ENCODE measurements around the gene GRIA2. TPM values are rescaled to one million over a fixed set of nuclear protein-coding genes. Genes with fewer than 3 reads are reported as not detected.
A peak's percentile ranks its signal among the peaks of the same experiment; 100 is the strongest.
"Not testable (repeated sequence)": the region's sequence is repeated elsewhere in the genome, so short reads cannot be mapped to it uniquely, and the experiment has no call there.

GRIA2 gene
- 0.17 TPM in 1 of 2 replicates, not detected in the other for total RNA-seq (2014; rRNA removed; shearing (Covaris generic))

DNA sequence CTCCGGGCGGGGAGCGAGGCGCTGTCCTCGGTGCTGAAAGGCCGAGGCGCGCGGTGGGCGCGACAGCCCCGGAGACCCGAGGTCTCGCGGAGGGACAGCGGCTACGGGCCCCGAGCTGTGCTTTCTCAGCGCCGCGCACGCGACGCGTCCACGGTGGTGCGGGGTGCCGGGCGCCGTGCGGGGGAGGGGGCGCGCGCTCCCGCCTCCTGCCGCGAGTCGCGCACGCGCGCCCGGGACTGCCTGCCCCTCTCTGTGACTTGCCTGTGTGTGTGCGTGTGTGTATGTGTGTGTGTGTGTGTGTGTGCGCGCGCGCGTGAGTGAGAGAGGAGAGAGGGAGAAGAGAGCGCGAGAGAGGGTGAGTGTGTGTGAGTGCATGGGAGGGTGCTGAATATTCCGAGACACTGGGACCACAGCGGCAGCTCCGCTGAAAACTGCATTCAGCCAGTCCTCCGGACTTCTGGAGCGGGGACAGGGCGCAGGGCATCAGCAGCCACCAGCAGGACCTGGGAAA lies at the start of gene GRIA2:
TSS of gene GRIA2 (plus strand) at position 358 of the 511 bp plus-strand sequence. CDS start 315 bp downstream, outside the sequence.
- DNase-seq (ENCODE audit: low read depth) = peak; percentile 60

DNA sequence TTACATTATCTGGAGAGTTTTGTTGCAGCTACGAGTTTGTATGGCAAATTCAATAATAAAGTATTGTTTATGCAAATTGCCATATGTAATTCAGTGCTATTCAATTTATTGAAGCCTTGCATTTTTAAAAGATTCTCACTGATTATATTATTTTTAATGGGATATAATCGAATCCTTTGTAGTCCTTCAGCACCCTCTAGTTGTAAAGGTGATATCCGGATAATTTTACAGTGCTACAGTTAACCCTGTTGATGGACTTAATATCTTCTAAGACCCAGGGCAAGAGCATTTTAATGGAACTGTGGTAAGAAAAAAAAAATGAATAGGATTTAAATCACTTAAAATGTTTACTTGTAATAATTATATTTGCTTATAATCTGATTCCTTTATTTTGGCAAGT lies 48.5 kb upstream of the GRIA2 start:
- no peak for DNase-seq (ENCODE audit: low read depth)

DNA sequence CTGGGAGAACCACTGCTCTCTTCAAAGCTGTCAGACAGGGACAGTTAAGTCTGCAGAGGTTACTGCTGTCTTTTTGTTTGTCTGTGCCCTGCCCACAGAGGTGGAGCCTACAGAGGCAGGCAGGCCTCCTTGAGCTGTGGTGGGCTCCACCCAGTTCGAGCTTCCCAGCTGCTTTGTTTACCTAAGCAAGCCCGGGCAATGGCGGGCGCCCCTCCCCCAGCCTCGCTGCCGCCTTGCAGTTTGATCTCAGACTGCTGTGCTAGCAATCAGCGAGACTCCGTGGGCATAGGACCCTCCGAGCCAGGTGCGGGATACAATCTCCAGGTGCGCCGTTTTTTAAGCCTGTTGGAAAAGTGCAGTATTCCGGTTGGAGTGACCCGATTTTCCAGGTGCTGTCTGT lies 40.3 kb upstream of the GRIA2 start:
- DNase-seq (ENCODE audit: low read depth) = not testable (repeated sequence)

DNA sequence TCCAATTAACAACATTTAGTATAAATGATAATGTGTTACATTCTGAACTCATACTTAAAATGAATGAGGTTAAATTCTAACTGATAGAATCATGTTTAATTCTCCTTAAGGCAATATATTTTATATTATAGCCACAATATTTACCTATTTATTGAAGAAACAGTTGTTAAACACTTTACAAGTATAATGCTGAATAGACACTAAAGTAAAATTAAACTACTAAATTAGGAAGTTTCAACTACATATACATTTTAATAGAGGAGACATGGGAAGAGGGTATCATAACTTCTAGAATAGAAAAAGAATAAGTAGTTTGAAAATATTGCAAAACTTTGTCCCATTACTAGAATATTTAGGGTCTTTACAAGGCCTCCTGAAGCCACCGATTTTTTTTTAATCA lies 36.2 kb upstream of the GRIA2 start:
- DNase-seq (ENCODE audit: low read depth) = no peak

DNA sequence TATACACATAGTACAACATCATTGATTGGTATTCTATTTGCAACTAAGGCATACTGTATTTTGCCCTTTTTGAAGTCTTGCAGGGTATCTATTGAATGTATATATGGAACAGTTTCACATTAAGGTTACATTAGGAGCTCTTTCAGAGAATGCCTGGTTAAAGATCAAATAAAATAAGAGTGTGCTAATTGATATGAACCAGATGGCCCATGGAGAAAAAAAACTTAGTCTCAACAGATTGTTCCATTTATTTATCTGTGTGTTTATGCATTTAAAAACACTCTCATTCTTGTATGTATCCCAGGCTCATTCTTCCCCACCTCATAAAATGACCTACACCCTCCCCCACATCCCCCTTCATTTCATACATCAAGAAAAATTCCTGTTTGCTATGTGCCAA lies 35.2 kb upstream of the GRIA2 start:
- DNase-seq (ENCODE audit: low read depth) = no peak

DNA sequence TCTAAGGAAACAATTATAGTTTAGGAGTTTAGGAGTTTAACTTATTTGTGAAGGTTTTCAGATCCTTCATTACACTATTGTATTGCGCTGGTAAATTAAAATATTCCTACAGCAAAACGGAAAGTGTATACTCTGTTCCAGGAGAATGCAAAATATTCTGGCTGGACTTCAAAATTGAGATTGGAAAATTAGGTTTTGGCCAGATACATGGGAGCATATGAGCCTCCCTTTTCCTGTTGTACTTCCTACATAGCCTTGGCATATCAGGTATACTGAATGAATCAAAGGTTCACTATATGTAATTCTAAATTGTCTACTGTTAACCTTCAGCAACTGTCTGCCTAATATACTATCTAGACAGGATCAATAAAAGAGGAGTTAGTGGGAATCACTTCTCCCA lies 25.2 kb upstream of the GRIA2 start:
- DNase-seq (ENCODE audit: low read depth) = no peak

DNA sequence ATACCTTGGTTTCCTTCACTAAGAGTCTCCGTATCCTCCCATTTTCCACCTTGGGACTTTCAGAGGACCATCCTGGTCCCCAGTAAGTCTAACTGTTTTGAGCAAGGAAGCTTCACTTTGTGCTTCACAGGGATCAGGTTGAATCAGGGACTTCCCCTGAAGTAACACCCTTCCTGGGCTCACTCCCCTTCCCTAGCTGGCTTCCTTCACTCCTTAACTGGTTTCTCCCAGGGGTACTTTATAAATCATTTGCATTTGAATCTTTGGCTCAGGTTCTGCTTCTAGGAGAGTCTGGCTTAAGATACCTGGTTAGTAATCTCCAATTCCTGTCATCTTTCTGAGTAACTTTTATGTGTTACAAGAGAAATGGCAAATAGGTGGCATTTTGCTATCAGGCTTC lies 24.5 kb upstream of the GRIA2 start:
- DNase-seq (ENCODE audit: low read depth) = no peak

DNA sequence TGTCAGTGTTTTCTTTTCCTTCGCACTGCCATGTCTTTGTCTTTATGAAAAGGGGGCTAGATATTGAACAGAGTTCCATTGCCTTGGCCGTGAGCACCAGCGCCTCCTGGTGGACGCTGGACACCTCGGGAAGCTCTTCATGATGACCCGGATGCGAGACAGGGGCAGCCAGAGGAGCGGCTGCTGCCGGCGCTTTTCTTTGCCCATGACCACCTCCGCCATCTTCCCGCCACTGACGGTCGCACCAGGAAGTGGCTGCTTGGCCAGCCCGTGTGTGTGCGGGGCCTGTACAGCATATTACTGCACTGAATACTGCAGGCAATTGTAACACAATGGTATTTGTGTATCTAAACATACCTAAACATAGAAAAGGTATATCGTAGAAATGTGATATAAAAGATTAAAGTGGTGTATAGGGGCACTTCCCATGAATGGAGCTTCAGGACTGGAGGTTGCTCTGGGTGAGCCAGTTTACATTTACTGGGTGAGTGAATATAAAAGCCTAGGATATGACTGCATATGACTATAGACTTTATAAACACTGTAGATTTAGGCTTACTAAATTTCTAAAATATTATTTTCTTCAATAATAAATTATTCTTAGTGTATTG lies 15.8 kb upstream of the GRIA2 start:
- DNase-seq (ENCODE audit: low read depth) = peak; percentile 21

DNA sequence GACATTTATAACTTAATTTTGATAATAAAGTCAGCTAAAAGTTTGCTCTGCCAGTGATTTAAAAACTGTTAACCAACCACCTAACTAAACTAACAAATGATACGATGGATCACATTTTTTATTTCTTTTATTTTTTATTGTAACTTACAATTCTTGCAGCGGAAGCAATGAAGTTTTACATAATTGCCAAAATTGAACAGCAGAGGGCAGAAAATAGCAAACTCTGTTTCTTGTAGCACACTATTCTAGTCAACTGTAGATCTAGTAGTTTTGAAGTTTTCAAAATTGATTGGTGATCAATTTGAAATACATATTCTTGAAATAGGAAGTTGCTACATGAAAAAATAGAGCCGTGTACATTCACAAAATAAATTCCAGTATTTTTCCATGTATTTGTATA lies 2.8 kb upstream of the GRIA2 start:
- no peak for DNase-seq (ENCODE audit: low read depth)

DNA sequence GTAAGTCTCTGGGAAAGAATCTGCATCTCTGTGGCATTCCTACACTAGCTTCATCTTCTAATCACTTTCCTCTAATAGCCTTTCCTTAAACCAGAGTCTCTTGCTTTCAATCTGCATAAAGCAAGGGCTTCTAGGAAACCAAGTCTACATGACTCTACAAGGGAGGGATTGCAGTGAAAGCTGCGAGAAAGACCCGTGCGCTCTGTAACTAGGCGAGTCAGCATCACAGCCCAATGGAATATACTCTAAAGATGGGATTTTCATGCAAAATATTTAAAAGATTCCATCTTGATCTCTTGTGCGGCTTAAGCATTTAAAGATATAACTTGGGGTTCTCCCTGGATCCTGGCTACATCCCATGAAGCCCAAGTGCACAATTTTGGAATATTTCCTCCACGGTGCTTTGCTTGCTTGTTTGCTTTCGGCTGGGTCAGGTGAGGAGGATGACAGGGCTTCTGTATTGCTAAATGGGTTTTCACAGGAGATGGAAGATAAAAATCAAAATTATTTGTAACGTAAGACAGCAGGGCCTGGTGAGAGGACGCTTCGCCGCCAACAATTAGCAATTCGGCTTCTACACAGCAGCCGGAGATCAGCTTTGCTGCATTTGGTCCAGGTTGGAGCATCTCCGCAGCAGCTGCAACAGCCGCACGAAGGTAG lies 687 bp upstream of the GRIA2 start:
- DNase-seq (ENCODE audit: low read depth) = no peak

DNA sequence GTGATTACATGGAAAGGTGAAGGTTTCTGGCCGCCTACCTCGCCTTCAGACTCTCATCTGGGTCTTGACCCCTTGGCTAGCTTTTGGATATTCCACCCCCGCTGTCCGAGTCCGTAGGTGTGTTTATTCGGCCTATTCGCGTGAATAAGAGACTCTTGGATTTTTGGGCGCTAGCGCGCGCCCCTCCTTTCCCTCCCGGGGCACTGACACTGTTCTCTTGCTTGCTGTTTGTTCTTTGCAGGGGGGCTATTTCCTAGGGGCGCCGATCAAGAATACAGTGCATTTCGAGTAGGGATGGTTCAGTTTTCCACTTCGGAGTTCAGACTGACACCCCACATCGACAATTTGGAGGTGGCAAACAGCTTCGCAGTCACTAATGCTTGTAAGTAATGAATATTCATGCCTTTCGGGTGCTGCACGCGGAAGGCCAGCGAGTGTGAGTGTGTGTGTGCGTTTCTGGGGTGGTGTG lies 932 bp downstream of the GRIA2 start:
- no peak for DNase-seq (ENCODE audit: low read depth)

DNA sequence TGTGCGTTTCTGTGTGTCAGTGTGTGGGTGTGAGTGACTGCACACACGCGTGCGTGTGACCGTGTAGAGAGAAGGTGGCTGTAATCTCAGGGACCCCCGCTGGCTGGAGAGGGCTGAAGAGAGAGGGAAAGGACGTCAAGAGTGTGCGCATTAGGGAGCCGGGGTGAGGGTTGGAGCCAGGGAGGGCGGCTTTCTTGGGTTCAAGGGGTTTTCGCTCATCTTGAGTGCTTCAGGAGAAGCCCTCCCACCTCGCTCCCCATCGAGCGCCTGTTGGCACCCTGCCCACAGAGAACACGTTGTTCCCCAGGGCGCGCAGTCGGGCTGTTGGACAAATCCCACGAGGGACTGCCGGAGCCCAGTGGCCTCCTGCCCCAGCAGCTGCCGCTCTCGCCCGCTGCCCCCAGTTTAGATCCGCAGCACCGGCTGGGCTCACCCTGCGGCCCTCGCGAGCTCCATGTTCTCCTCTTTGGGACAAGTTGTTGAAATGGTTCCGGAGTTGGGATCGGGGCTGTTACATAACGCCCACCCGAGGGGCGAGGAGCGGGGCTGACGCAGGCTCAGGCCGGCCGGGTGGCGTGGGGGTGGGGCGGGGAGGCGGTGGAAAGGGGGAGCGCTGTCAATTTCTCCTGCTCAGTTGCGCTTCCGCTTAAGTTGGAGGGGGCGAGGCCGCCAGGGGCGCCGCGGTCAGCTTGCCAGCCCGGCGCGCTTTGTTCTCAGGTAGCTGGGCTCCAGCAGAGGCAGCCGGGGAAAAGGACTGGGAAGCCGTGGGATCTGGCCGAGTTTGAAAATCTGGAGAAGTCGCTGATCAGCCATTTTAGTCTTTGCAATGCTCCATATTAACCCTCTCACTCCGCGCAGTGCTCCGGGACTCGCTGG lies 1.6 kb downstream of the GRIA2 start:
- peak; percentile 49 for DNase-seq (ENCODE audit: low read depth)

DNA sequence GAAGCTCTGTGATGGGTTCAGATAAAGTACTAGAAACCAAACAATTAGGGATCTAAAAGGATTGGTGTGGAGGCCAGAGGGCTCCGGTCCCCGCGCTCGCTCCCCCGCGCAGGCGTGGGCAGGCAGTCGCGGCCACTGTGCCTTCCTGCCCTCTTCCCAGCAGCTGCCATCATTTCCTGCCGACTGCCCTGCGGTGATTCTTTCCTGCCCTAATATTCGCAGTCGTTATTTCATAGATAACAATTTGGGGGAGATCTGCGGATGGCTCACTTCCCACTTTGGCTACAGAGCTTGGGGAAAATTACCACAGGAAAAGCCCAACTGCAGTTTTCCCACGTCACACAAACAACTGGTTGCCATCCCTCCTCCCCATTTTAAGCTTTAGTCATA lies 2.2 kb downstream of the GRIA2 start:
- DNase-seq (ENCODE audit: low read depth) = peak; percentile 8

DNA sequence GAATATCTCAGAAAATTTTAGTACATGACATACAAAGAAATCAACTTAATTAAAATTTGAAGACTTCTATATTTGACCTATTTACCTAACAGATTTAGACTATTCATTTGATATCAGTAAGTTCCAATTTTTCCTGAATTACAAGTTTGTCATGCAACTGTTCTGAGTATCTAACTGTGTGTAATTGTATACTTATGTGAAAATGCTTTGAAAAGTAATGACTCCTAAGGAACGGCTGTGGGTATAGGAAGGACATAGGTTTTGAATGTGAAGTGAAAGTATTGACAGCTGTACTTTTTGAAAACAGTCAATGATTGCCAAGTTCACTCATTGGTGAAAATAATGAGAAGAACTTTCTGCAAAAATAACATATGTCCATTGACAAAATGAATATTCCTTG lies 2.9 kb downstream of the GRIA2 start:
- DNase-seq (ENCODE audit: low read depth) = no peak

DNA sequence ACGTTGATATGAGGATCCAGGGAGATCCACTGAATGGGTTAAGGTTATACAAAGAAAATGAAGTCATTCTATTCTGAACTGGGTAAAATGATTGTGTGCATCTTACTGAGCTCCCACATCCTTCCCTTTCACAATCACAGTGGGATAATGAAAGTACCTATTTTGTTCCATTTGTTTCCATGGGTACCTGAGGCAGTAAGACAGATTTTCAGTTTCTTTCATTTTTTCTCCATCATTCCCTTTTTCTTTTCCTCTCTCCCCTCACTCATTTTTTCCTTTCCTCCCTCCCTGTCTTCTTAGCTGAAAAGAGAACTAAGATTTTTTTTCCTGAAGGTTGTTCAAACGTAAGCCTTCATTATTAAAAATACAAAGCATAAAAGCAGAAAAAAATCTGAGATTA lies 4.6 kb downstream of the GRIA2 start:
- DNase-seq (ENCODE audit: low read depth) = no peak

DNA sequence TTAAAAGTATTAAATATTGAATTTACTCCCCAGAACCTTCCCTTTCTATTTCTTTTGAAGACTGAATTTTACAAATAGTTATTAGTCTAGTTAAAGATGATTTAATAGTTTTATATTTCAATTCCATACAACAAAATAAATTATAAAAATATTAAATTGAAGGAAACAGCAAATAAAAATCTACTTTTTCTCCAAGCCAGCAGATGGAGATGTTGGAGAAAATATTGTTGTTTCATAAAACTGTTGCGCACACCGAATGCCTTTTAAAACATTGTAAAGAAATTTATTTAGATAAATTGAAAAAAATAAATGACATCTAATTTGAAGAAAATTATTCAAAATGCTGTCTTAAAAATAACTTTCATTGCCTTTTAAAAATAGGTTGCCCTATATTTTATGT lies 5.5 kb downstream of the GRIA2 start:
- DNase-seq (ENCODE audit: low read depth) = no peak

DNA sequence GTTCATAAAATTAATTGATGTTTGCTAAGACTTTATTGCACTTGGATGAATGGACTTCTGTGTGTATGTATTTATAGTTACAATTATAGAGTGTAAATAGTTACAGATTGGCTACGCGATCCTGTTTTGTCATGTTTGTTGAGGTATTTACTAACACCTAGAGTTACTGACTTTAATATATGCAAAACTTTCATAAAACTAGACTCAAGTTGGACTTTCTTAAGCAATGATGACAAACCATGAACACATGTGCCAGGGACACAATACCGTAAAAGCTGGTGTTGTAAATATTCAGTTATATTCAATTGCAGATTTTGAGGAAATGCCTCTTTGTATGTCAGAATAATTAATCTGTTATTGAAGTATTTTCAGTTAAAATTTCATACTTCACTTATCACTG lies 6.1 kb downstream of the GRIA2 start:
- DNase-seq (ENCODE audit: low read depth) = no peak

DNA sequence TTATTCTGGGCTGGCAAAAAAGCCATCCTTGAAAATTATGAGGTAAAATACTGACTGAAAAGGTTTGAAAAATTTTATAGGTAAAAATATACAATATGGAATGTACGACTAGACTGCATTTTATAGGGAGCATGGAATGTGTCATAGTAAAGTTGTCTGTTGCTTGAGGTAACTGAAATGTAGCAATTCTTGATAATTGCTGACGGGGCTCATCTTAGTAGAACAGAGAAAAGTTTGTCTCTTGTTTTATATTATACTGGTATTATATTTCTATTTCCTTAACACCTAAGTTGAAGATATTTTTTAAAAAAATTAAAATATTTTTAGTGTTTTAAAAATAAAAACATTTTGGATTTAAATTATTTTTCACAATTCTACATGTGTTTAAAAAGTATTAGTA lies 11.0 kb downstream of the GRIA2 start:
- DNase-seq (ENCODE audit: low read depth) = no peak

DNA sequence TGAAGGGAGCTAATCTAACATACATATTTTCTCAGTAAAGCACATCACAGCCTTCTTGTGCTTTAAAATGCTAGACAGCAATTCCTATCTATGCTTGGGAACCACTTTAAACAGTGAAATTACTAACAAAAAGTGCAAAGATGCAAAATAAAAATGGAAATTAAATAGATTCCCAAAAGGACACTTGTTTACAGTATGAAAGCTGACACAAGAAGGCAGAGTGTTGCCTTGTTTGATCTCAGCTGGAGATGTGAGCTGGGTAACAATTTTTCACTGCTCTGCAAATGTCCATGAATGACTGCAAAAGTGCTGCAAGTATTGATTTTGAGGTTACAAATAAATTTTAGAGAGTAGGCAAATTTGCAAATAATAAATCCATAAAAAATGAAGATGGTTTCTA lies 22.3 kb downstream of the GRIA2 start:
- no peak for DNase-seq (ENCODE audit: low read depth)

DNA sequence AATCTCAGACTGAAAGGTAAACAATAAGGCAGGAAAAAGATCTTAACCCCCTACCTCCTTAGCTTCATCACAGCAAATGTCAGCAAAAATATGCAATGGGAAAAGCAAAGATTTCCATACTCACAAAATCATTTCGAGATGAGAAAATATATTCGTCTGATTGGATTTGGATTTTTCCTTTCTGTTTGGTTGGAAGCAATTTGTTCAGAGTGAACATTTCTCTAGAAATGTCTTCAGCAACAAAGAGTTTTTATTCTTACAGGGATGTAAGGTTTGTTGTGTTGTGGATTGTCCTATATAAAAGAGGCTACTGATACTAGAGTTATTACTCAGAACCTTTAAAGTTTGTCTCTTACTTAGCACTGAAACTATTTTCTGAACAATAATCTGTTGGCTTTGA lies 23.8 kb downstream of the GRIA2 start:
- no peak for DNase-seq (ENCODE audit: low read depth)

DNA sequence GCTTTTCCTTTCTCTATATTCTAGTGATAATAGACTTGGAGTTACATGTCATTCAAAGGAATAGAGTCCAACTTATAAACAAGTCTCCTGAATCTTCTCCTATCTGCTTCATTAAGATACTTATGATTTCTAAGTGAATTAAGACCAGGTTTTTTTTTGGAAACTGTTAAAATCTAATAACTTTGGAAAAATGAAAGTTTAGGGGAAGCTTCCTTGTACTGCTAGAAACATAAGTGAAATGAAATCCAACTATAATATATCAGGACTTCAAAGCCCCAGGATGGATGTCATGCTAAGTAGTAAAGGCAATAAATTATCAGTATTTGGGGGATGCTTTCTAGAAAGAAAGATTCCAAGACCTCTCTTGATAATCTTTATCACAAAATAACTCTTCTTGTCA lies 24.8 kb downstream of the GRIA2 start:
- DNase-seq (ENCODE audit: low read depth) = no peak

DNA sequence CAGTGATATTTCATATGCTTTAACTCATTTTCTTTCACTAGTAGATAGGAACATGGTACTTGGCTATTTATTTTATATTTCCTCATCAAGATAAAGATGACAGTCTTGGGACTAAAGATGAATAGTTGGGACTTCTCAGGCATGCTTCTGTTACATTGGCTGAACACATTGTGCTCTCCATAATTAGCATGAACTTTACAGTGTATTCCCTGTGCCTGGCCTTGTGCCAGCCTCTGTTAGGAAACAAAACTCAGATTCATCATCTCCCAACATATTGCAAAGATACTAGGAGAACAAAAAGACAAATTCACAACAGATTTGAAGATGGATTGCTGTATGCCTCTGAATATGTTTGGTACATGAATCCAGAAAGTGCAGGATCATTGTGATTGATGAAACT lies 26.4 kb downstream of the GRIA2 start:
- DNase-seq (ENCODE audit: low read depth) = no peak

DNA sequence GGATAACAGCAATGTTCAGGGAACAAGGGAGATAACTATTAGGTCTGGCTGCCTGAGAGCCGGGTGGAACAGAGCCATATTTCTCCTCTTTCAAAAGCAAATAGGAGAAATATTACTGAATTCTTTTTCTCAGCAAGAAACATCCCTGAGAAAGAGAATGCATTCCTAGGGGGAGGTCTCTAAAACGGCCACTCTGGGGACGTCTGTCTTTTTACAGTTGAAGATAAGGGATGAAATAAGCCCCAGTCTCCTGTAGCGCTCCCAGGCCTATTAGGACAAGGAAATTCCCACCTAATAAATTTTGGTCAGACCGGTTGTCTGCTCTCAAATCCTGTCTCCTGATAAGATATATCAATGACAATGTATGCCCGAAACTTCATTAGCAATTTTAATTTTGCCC lies 37.6 kb downstream of the GRIA2 start:
- not testable (repeated sequence) for DNase-seq (ENCODE audit: low read depth)

Data from Daoy (cell line).